Activated CD4-positive, alpha-beta T cell treated with anti-CD3 and anti-CD28 coated beads for 48 hours (primary cell): ENCODE data around the gene WFDC9.
"Not testable (repeated sequence)": the region's sequence is repeated elsewhere in the genome, so short reads cannot be mapped to it uniquely, and the experiment has no call there.

Experiments used
- DNase-seq: peaks from one replicate; pipeline ENCODE4 v3.0.0-alpha.2; 2020

WFDC9 gene

GRCh38 chr20:45631184-45631583 lies at the start of gene WFDC9:
WFDC9 (minus strand) TSS chr20:45631284; CDS start chr20:45610181, 21,103 bp downstream.
- DNase-seq: no peak

GRCh38 chr20:45679650-45680049 lies 48.6 kb upstream of the WFDC9 start:
- no peak for DNase-seq

DNA sequence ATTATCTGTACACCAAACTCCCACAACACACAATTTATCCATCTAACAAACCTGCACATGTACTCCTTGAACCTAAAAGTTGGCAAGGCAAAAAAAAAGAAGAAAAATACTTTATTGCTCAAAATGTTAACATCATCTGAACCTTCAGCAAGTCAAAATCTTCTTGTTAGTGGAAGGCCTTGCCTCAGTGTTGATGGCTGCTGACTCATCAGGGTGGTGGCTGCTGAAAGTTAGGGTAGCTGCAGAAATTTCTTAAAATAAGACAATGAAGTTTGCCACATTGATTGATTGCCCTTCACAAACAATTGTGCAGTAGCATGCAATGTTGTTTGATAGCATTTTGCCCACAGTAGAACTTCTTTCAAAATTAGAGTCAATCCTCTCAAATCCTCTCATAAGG lies 41.7 kb upstream of the WFDC9 start:
- DNase-seq: no peak

- no peak for DNase-seq
These were observed 39.1 kb upstream of the WFDC9 start, which contains the start of gene WFDC11 for GRCh38 chr20:45670139-45670538. WFDC11 (minus strand) TSS chr20:45670239; CDS start chr20:45650600, 19,639 bp downstream.

GRCh38 chr20:45657038-45657437 lies 26.0 kb upstream of the WFDC9 start:
- not testable (repeated sequence) for DNase-seq

- not testable (repeated sequence) for DNase-seq
These were observed 20.6 kb upstream of the WFDC9 start for GRCh38 chr20:45651726-45652125.

DNA sequence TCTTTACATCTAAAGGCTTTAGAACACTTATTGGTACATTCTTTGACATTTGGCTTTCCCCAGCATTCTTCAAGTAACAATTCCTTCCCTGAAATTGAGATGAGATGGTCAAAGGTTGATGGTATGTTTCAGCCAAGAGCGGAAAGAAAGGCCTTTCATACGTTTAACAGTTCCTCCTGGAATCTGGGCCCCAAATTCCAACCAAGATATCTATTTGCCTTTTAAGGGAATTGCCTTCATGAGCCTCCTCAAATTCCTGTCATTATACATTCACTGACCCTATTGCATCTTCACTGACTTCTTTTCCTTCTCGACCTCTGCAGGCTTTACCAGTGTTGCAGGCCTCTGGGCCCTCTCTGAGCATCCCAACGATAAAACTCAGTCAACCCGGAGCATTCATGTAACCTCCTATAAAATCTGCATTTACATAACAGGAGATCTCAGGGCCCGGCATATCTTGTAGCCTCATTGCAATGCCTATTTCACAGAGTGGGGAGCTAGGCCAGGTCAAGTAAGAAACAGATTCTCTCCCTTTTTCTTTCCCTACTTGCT lies 18.3 kb upstream of the WFDC9 start:
- DNase-seq: no peak

DNA sequence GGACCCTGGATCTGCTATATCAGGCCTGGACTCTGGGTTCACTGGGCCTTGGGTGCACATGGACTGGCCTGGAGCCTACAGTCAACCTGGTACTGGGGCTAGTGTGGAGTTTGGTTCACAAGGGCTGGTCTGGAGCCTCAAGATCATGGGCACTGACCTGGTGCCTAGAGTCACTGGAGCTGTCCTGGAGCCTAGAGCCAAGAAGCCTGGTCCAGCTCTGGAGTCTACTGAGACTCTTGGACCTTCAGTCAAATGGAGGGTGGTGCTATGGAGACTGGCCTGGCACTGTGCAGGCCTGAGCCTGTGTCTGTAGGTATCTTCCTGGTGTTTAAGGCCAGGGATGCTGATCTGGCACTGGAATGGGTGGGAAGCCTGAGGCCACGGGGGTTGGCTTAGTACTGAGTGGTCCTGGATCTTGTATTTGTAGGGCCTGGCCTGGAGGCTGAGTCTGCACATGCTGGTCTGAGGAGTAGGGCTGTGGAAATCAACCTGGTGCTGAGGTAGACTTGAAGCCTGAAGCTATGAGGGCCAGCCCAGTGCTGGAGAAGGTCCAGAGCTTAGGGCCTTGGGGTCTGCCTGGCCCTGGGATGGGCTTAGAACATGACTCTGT lies 16.5 kb upstream of the WFDC9 start:
- no peak for DNase-seq

DNA sequence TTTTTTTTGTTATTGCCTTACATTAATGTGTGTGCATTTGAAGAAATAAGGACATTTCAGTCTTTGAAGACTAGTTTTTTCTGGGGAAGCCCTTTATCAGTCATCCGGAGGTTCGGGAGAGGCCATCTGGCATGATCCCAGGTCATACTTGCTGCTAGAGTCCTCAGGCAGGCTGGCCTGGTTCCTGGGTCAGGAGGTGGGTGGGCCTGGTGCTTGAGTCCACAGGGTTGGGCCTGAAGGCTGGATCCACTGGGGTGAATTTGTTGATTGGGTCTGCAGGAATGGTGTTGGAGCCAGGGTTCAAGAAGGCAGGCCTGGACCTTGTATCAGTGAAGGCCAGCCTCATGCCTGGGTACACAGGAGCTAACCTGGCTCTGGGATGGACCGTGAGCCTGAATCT lies 15.8 kb upstream of the WFDC9 start:
- DNase-seq: no peak

GRCh38 chr20:45645869-45646268 lies 14.8 kb upstream of the WFDC9 start:
- DNase-seq: not testable (repeated sequence)

DNA sequence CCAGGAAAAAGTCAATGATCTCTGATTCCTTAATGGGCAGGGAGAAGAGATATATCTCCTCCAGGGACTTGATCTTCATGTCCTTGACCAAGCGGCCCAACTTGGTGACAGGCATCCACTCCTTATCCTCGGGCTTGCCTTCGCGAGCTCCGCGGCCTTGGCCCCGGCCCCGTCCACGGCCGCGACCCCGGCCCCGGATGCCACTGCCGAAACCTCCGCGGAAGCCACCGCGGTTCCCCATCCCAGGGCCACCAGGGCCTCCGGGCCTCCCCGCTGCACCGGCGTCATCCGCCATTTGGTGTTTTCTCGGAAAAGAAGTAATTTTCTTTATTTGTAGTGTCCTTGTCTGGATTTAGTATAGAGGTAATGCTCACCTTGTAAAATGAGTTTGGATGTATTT lies 10.0 kb upstream of the WFDC9 start:
- not testable (repeated sequence) for DNase-seq

DNA sequence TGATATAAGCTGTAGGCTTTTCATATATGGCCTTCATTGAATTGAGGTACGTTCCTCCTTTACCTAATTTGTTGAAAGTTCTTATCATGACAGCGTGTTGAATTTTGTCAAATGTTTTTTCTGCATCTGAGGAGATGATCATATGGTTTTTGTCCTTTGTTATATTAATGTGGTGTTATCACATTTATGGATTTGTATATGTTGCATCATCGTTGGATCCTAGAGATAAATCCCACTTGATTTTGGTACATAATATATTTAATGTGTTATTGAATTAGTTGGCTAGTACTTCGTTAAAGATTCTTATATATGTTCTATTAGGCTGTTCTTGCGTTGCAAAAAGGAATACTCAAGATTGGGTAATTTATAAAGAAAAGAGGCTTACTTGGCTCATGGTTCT lies 8.6 kb upstream of the WFDC9 start:
- DNase-seq: no peak

DNA sequence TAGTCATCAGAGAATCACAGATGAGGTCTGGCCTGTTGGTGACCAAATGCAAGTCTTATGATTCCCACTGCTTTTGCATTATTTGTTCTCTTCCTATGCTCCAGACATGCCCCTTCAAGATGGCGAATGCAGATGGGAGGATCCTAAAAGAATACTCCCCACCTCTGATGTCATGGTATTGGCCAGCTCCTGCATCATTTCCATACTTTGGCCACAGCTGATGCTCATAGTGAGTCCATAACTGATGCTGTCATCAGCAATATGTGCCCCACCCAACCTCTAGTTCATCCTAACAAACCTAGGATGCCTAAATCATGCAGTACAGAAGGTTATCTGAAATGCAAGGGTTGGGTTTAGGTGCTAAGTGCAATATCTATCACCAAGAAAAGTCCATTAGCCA lies 5.4 kb upstream of the WFDC9 start:
- no peak for DNase-seq

DNA sequence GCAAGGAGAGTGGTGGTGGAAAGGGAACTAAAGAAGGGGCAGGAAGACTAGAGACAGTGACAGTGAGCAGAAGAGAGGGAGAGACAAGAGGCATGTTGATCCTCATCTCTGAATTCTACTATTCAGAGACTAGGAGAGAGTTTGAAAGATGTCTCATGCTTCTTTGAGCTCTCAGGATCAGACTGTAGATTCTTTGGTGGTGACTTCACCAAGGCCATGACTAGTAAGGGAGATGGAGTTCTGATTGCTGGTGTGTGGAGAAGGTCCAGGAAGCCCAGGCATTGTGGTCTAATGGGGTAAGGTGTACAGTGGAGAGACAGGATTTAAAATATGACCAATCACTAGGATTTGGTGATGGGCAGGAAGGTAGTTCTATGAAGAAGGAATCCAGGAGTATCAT lies 713 bp downstream of the WFDC9 start:
- no peak for DNase-seq

DNA sequence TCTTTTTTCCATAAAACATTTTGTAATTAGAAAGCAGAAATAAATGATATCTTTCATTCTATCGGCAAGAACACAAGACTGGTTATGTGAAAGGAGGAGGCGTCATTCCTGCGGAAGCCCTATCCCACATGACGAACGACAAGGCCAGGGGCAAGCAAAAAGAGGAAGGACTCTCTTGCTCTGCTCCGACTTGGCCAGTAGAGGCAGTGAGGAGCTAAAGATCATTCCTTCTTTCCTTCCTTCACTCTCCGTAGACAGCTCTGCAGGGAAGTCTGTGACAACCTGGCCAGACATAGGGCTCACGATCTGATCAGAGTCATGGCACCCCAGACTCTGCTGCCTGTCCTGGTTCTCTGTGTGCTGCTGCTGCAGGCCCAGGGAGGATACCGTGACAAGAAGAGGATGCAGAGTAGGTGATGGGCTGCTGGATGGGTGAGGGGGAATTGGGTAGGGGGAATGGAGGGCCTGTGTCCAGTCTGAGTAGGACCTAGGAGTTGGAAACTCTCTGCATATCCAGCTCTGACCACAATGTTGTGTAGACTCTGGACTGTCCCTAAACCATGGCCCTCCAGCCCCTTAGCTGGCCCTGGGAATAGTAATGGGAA lies 1.5 kb downstream of the WFDC9 start, which contains the start of gene WFDC10A:
Gene WFDC10A (plus strand): TSS at position 244 of the 605 bp plus-strand sequence. CDS start 75 bp downstream, at position 319.
- DNase-seq: peak; percentile 49

DNA sequence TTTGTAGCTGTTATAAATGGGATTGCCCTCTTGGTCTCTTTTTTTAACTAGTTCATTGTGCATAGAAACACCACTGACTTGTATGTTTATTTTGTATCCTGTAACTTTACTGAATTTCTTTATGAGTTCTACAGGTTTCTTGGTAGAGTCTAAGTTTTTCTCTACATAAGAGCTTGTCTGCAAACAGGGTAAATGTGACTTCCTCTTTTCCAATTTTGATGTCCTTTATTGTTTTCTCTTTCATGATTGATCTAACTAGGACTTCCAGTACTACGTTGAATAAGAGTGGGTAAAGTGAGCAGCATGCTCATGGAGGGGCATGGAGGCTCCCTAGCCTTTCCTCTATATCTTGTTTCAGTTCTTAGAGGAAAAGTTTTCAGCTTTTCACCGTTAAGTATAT lies 4.5 kb downstream of the WFDC9 start:
- no peak for DNase-seq

DNA sequence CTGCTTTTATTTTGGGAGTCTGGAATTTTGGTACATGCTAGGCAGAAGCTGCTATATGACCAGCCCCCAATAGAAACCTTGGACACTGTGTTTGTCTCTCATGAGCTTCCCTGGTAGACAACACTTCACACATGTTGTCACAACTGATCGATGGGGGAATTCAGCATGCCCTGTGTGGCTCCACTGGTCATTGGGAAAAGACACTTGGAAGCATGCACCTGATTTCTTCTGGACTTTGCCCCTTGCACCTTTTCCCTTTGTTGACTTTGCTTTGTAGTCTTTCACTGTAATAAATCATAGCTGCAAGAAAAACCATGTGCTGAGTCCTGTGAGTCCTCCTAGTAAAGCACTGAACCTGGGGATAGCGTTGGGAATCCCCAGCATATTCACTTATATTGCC lies 9.5 kb downstream of the WFDC9 start:
- no peak for DNase-seq

- no peak for DNase-seq
These were observed 13.5 kb downstream of the WFDC9 start for GRCh38 chr20:45617591-45617990.

DNA sequence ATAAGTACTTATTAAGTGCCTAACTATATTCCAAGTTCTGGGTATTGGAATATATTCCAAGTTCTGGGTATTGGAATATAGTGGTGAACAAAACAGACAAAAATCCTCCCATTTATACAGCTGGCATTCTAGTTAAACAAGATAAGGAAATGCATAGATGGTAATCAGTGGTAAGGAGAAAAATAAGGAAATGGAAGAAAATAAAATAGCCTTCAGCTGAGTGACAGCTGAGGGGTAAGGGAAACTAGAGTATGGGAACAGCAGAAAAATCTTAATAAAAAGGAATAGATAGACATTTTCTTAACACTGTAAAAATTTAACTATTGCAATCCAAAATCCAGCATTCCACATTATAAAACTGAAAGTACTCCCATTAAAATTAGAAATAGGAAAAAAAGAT lies 18.8 kb downstream of the WFDC9 start:
- DNase-seq: no peak

DNA sequence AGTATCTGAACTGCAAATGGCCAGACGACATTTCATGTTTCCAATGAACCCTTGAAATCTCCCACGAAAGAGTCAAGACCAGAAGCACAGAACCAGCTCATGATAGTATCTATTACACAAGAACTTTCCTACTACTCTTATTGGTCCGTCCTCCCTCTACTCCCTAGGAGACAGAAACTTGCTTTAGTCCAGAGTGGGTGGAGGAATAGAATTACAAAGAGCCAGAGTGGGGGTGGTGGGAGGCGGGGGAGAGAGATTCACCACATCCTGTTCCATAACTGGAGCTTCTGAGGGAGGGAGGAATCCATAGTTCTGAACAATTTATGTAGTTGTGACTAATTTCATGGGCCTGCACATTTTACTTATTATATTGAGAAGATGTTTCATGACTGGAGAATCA lies 20.0 kb downstream of the WFDC9 start:
- DNase-seq: peak; percentile 76

DNA sequence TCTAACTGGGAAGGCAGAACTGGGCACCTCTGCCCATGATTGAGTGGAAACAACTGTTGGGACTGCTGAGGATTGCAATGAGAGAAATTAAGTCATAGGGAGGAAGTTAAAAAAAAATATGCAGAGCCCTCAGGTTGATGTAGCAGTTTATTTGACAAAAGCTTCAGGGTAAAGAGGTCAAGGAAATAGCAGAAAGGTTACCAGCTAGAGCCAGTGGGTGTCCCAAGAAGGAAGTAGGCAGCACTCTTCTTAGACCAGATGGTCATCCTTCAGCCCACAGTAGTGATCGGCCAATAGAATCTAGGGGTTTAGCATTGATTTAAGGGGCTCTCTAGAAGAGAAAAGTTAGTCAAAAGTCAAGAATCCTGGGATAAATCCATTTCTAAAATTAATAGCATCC lies 23.3 kb downstream of the WFDC9 start:
- DNase-seq: no peak

- no peak for DNase-seq
These were observed 35.8 kb downstream of the WFDC9 start for GRCh38 chr20:45595235-45595634.

DNA sequence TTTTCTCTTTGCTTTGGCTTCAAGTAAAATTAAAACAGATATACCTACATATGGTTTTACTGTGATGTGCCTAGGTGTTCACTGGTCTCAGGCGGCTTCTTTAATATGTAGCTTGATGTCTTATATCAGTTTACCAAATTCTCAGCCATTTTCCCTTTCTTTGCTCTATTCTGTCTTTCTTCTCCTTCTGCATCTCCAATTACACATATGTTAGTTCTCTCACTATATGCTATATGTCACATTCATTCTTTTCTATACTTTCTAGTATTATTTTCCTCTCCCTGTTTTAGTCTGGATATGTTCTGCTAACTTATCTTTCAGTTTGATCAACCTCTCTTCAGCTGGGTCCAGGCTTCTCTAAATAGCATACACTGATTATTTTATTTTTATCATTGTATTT lies 37.6 kb downstream of the WFDC9 start:
- DNase-seq: no peak

- DNase-seq: peak; percentile 39
These were observed 38.4 kb downstream of the WFDC9 start for GRCh38 chr20:45592574-45593189.
